GM18861 (cell line): ENCODE measurements around the gene DIP2C.
"Not testable (repeated sequence)": the region's sequence is repeated elsewhere in the genome, so short reads cannot be mapped to it uniquely, and the experiment has no call there.

ENCODE experiments used
- ATAC-seq: cut with Tn5 transposase; IDR thresholded peaks from one replicate; pipeline ENCODE4 v1.9.1; 2021; ENCODE audit not compliant: unreplicated experiment

DIP2C gene

DNA sequence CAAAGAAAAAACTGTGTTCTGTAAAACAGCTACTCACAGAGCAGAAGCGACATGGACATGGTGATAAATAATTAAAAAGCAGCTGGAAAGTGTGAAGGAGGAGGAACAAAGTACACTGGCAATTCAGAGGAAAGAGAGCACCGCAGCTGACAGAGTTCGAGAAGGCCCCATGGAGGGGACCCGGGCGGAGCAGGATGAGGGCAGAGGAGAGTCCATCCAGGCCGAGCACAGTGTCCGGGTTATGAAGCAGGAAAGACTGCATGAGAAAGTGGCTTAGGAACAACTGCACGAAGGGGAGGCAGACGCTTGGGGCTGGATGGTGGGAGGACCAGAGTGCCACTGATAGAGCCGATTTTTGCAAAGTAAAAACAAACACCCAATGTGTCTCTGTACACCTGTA lies 368.7 kb downstream of the DIP2C start:
- no peak for ATAC-seq

- ATAC-seq: no peak
These were observed 371.5 kb downstream of the DIP2C start for GRCh38 chr10:317926-318325.

DNA sequence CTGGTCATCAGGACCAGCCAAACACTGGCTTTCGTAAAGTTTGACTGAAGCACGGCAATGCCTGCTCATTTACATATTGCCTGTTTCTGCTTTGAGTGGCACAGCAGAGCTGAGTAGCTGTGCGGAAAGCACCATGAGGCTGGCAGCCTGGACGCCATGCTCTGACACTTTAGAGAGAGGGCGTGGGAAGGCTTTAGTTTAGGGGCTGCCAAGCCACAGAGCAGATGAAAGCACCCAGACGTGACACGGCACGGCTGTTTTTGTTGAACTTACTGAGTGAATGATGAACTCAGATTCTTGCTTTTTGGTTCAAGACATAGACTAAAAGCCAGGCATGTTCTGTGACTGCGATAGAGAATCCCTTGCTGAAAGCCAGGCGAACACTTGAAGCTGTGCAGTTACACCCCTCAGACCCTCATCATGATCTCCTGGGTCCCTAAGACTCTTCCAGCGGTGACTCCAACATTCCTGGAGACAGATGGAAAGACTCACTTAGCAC lies 372.1 kb downstream of the DIP2C start:
- peak; percentile 99 for ATAC-seq

DNA sequence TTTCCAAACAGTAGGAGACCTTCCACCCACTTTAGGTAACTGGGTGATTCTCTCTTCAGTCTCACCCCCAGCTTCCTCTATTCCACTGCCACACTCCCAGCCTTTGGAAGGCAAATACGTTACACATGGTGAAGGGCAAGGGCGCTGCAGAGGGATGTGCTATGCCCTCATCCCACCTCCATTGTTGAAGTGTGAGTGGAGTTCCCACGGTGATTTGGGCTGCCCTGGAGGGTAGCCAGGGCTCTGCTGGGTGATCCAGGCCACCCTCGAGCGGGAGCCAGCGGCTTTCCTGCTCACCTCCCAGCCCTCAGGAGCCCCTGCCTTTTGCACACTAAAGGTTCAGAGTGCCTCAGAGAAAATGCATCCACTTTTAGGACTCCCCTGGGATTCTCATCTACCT lies 373.1 kb downstream of the DIP2C start:
- no peak for ATAC-seq

DNA sequence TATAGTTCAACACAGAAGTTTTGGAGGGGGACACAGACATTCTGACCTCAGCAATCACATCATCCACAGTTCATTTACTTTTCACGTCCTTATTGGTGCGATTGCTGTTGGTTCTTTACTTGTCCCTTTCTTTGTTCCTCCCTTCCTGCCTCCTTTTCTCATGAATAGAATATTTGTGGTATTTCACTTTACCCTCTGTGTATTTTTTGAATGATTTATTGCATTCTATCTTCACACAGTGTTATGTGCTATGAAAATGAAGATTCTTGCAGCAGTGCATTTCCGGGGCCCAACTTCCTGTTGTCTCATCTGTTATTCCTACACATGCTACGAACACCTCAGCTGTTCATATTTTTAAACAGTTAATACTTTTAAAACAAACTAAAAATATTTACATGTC lies 374.6 kb downstream of the DIP2C start:
- no peak for ATAC-seq

GRCh38 chr10:314381-314780 lies 375.1 kb downstream of the DIP2C start:
- ATAC-seq: no peak

DNA sequence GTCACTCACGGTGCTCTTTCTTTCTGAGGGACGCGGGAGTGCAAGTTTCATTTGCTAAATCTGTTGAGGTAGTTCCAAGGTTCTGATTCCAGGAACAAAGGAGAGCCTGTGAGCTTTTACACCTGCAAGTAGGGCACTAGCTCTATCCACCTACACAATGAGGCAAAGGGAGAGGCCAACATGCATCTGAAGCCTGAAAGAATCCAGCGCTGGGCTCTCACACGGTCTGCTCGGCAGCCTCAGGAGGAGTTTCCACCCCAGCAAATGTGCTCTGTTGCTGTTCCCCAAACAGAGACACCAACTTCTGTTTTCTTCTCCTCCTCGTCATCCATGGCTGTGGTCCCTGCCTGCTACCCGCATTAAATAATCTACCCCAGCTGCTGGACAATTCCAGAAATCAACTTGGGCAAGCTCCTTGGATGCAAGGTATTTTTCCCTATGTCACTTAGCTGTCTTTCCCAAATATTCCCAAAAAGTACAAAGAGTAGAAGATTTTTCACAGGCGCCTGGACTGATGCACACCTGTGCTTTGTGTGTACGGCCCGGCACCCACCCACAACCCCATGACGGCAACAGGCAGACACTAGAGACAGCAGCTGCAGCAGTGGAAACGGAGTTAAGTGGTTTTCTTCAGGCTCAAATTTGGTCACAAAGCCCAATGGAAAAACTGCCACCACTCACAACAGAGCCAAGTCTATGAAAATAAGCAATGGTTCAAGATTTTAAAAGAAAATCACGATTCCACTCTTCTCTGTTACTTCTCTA lies 377.4 kb downstream of the DIP2C start:
- ATAC-seq: no peak

GRCh38 chr10:310976-311639 lies 378.4 kb downstream of the DIP2C start:
- no peak for ATAC-seq

DNA sequence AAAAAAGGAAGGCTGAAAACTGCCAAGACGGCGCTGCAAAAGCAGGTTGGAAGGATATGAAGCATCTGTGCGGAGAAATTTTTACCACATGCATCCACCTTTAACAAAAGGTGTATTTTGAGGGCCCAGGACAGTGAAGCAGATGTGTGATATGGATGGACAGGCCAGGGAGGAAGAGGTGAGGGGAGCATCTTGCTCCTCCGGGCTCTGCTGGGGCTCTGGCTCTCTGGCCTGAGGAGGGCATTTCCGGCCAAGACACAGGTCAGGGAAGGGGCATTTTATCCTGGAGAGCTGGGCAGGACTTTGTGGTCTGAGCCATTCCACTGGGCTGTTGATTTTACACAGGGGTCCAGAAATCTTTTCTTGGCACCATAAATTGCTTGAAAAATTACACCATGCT lies 379.1 kb downstream of the DIP2C start:
- ATAC-seq: no peak

- ATAC-seq: no peak
These were observed 380.8 kb downstream of the DIP2C start for GRCh38 chr10:308572-309085.

DNA sequence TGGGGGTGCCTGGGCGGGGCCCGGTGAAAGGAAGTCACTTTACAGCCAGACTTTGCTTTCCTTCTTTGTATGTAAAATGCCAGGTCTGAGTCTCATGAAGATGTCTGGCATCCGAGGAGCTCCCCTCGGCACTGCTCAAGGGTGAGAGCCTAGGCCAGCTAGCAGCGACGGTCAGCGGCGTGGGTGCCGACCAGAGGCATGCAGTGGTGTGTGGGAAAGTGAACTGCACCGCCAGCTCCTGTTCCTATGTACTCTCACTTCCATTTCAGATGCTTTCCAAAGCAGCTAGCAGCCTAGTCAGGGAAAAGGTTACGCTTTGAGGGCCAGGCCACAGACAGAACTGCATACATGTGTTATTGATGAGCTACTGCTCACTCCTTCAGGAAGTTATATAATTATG lies 381.4 kb downstream of the DIP2C start:
- no peak for ATAC-seq

DNA sequence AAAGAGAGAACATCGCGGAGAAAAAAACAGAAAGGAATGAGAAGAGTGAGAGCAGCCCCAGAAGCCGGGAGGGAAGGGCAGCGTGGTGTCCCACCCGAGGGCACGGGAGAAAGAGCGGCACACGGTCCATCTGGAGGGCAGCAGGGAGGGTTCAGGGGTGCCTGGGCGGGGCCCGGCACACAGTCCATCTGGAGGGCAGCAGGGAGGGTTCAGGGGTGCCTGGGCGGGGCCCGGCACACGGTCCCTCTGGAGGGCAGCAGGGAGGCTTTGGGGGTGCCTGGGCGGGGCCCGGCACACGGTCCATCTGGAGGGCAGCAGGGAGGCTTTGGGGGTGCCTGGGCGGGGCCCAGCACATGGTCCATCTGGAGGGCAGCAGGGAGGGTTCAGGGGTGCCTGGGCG lies 381.8 kb downstream of the DIP2C start:
- no peak for ATAC-seq

DNA sequence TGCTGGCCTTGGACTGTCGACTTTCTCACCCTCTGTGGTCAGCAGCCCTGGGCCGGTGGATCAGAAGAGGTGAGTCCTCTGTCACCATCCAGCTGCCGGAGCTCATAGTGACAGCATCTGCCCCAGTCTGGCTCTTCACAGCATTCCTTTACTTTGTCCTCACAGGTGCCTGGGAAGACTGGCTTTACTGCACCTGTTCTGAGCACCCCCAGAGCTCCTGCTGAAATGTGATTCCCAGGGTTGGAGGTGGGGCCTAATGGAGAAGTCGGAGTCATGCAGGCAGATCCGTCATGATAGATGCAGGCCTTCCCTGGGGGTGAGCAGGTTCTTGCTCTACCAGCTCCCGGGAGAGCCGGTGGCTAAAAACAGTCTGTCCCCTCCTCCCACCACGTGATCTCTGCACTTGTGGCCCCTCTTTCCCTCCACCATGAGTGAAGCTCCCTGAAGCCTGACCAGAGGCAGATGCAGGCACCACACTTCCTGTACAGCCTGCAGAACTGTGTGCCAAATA lies 382.7 kb downstream of the DIP2C start:
- ATAC-seq: no peak

GRCh38 chr10:306007-306674 lies 383.3 kb downstream of the DIP2C start:
- no peak for ATAC-seq

GRCh38 chr10:305034-305433 lies 384.4 kb downstream of the DIP2C start:
- no peak for ATAC-seq

- ATAC-seq: no peak
These were observed 387.9 kb downstream of the DIP2C start for GRCh38 chr10:301536-301935.

- ATAC-seq: not testable (repeated sequence)
These were observed 388.9 kb downstream of the DIP2C start for GRCh38 chr10:300580-300979.

DNA sequence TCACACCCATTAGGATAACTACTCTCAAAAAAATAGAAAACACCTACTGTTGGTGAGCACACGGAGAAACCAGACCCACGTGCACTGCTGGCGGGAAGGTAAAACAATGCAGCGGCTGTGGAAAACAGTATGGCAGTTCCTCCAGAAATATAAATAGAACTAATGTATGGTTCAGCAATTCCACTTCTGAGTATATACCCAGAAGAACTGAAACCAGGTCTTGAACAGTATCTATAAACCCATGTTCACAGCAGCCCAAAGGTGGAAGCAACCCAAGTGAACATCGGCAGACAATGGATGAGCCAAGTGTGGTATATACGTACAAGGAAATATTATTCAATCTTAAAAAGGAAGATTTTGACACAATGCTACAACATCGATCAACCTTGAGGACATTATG lies 389.5 kb downstream of the DIP2C start:
- ATAC-seq: no peak

- ATAC-seq: no peak
These were observed 390.0 kb downstream of the DIP2C start for GRCh38 chr10:299512-299911.

DNA sequence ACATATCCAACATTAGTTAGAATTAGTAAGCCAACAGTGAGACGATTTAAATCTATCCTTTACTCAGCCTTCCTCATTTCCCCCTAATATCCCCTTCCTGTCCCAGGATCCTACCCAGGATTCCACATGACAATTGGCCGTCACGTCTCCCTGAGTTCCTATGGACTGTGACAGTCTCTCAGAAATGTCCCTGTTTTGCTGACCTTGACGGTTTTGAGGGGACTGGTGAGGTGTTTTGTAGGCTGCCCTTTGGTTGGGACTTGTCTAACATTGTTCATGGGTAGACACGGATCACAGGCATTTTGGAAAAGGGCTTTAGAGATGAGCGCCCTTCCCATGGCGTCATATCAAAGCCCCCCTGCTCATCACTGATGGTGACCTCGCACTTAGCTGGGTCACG lies 391.4 kb downstream of the DIP2C start:
- ATAC-seq: no peak

- no peak for ATAC-seq
These were observed 391.9 kb downstream of the DIP2C start for GRCh38 chr10:297567-297966.

DNA sequence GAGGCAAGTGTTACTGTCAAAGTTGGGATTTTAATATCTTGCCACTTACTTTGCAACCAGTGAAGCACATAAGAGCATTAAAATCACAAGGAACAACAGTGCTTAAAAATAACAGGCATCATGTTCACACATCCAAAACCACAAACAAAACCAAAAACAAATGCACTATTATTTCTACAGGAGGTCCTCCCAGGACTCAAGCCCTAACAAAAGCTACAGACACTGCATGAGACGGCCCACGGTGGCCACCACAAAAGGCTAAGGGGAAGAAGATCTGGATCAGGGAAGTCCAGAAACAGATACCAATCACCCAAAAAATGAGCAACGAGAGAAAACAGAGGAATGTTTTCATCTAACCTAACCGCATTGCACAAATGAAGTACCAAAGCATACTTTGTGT lies 395.8 kb downstream of the DIP2C start:
- no peak for ATAC-seq
